Mesenteric fat pad (tissue), 1 donor: ENCODE data around the gene REEP2. TPM values are rescaled to one million over a fixed set of nuclear protein-coding genes. Genes with fewer than 3 reads are reported as not detected.

ENCODE experiments used
- DNase-seq: peaks from one replicate; pipeline ENCODE4 v3.0.0-alpha.2; 2020; ENCODE audit warnings: low spot score
- total RNA-seq: library from RNA; stranded (reverse); fragmentation: NEBNext Ultra II Directional; extraction: Animal tissue kit (Norgen Biotek cat#: 25700); gene quantifications from one replicate; pipeline ENCODE4 v1.2.1, GENCODE V29; 2021
- donor health status: DM: yes; HTN: yes; CAD: no.

The REEP2 gene
- total RNA-seq, 1 donor from 2014 or later = 2.6 TPM

- DNase-seq = peak; percentile 47
These were observed 9.9 kb downstream of the REEP2 start for GRCh38 chr5:138448481-138449398.

GRCh38 chr5:138449501-138450239 is 10.8 kb downstream of the REEP2 start:
- DNase-seq = peak; percentile 97

- no peak for DNase-seq
These were observed 12.1 kb downstream of the REEP2 start for GRCh38 chr5:138450971-138451370.

GRCh38 chr5:138452720-138453119 is 13.9 kb downstream of the REEP2 start:
- DNase-seq = no peak

- DNase-seq = no peak
These were observed 14.7 kb downstream of the REEP2 start for GRCh38 chr5:138453590-138453989.

GRCh38 chr5:138454121-138454520 is 15.3 kb downstream of the REEP2 start:
- no peak for DNase-seq

- DNase-seq = no peak
These were observed 16.5 kb downstream of the REEP2 start for GRCh38 chr5:138455232-138455930.

GRCh38 chr5:138457531-138458275 is 18.8 kb downstream of the REEP2 start:
- DNase-seq = no peak

GRCh38 chr5:138458384-138458783 is 19.5 kb downstream of the REEP2 start:
- no peak for DNase-seq

GRCh38 chr5:138458856-138459255 is 20.0 kb downstream of the REEP2 start:
- DNase-seq = no peak

GRCh38 chr5:138459311-138459933 is 20.6 kb downstream of the REEP2 start:
- no peak for DNase-seq

- no peak for DNase-seq
These were observed 21.3 kb downstream of the REEP2 start for GRCh38 chr5:138460032-138460693.

GRCh38 chr5:138461343-138462125 is 22.7 kb downstream of the REEP2 start:
- DNase-seq = no peak

GRCh38 chr5:138463419-138464007 is 24.7 kb downstream of the REEP2 start:
- no peak for DNase-seq

GRCh38 chr5:138464008-138464387 is 25.1 kb downstream of the REEP2 start:
- peak; percentile 100 for DNase-seq

GRCh38 chr5:138464388-138465260 is 25.8 kb downstream of the REEP2 start:
- peak; percentile 99 for DNase-seq

- peak; percentile 97 for DNase-seq
These were observed 26.6 kb downstream of the REEP2 start, which contains the start of gene EGR1 for GRCh38 chr5:138465261-138466124. EGR1 (plus strand) TSS chr5:138465479; CDS start chr5:138465762, 283 bp downstream.
